Gastroesophageal sphincter (tissue), 3 donors: ENCODE data around the gene EEFSEC.

Experiments
- CTCF ChIP-seq, 4 experiments: fragments of 200-600 bp in 2 of 4; fragments of 450-650 bp in 2 of 4; sonication (generic) in 1 of 4; IDR thresholded peaks; one replicate each; pipeline ENCODE4 v1.5.1; 2017 to 2019; ENCODE audit warnings: antibody characterized with exemption in 4 of 4, mild to moderate bottlenecking in 2 of 4, moderate library complexity in 2 of 4
- EP300 ChIP-seq: sonication (generic); formaldehyde crosslinking; IDR thresholded peaks from one replicate; pipeline ENCODE4 v1.6.1; 2017; ENCODE audit warnings: antibody characterized with exemption, mild to moderate bottlenecking
- POLR2A ChIP-seq, 2 donors: fragments of 450-650 bp; IDR thresholded peaks; one replicate each; pipeline ENCODE4 v1.6.1; 2017; ENCODE audit warnings: antibody characterized with exemption in 2 of 2, mild to moderate bottlenecking in 2 of 2, moderate library complexity in 1 of 2
- POLR2AphosphoS5 ChIP-seq: sonication (generic); formaldehyde crosslinking; IDR thresholded peaks from one replicate; pipeline ENCODE4 v1.6.1; 2017; ENCODE audit warnings: antibody characterized with exemption

GRCh38 chr3:128173849-128174248 lies 20.6 kb downstream of the EEFSEC start:
- TF ChIP-seq CTCF (IDR thresholded peaks at IDR 0.05) (no peak), POLR2A (IDR thresholded peaks at IDR 0.05) (no peak), POLR2AphosphoS5 (no peak), EP300 (no peak)
